Central memory CD8-positive, alpha-beta T cell (primary cell): ENCODE measurements around the gene MROH2A.
A peak's percentile ranks its signal among the peaks of the same experiment; 100 is the strongest.

Experiments
- ATAC-seq: fragments of 150-1000 bp; cut with Tn5 transposase; replicated peaks from 2 replicates; pipeline ENCODE4 v1.10.0; 2022; ENCODE audit warnings: mild to moderate bottlenecking, moderate FRiP score, moderate number of reproducible peaks; ENCODE audit not compliant: poor library complexity, severe bottlenecking; ENCODE audit errors: extremely low read depth
- DNase-seq, 2 donors: peaks; one replicate each; pipeline ENCODE4 v3.0.0; 2021; ENCODE audit warnings: low spot score in 2 of 2
- H3K27ac Mint-ChIP-seq: one replicate; pipeline ENCODE4 v1.8.0; 2022; ENCODE audit warnings: low read depth, mild to moderate bottlenecking, moderate library complexity, mixed read lengths
- H3K27me3 Mint-ChIP-seq: one replicate; pipeline ENCODE4 v1.8.0; 2022; ENCODE audit warnings: mixed read lengths
- H3K36me3 Mint-ChIP-seq: one replicate; pipeline ENCODE4 v1.8.0; 2022; ENCODE audit warnings: mild to moderate bottlenecking, moderate library complexity, mixed read lengths; ENCODE audit not compliant: insufficient read depth
- H3K4me1 Mint-ChIP-seq: one replicate; pipeline ENCODE4 v1.8.0; 2022; ENCODE audit warnings: mixed read lengths
- H3K4me3 Mint-ChIP-seq: one replicate; pipeline ENCODE4 v1.8.0; 2022; ENCODE audit warnings: mild to moderate bottlenecking, moderate library complexity, mixed read lengths
- H3K9me3 Mint-ChIP-seq: one replicate; pipeline ENCODE4 v1.8.0; 2022; ENCODE audit warnings: mixed read lengths

The MROH2A gene

GRCh38 chr2:233844064-233844807 lies 66.1 kb downstream of the MROH2A start:
- H3K27ac Mint-ChIP-seq, result no peak overlapping the region
- H3K4me1 Mint-ChIP-seq, result no peaks in the 10 kb centered on the region
- H3K9me3 Mint-ChIP-seq, result no peaks in the 10 kb centered on the region
- no peaks in the 10 kb centered on the region for H3K27me3 Mint-ChIP-seq
- DNase-seq, result peak in 1 of 2 donors; percentile 10
- no peak for ATAC-seq
- H3K4me3 Mint-ChIP-seq, result no peak overlapping the region
- peaks cover 6% of the 10 kb centered on the region for H3K36me3 Mint-ChIP-seq

- Mint-ChIP-seq H3K4me1 (no peaks in the 10 kb centered on the region), H3K27me3 (no peaks in the 10 kb centered on the region), H3K4me3 (no peak overlapping the region), H3K36me3 (peaks cover 6% of the 10 kb centered on the region), H3K9me3 (no peaks in the 10 kb centered on the region), H3K27ac (no peak overlapping the region)
- ATAC-seq (no peak), DNase-seq (peak in 1 of 2 donors; percentile 8)
These were observed 66.7 kb downstream of the MROH2A start for GRCh38 chr2:233844836-233845235.

GRCh38 chr2:233845301-233846060 lies 67.4 kb downstream of the MROH2A start:
- Mint-ChIP-seq H3K36me3 (peaks cover 6% of the 10 kb centered on the region), H3K4me3 (no peak overlapping the region), H3K4me1 (no peaks in the 10 kb centered on the region), H3K27me3 (no peaks in the 10 kb centered on the region), H3K27ac (no peak overlapping the region), H3K9me3 (no peaks in the 10 kb centered on the region)
- no peak for DNase-seq
- no peak for ATAC-seq

GRCh38 chr2:233846387-233847247 lies 68.5 kb downstream of the MROH2A start:
- no peaks in the 10 kb centered on the region for H3K4me1 Mint-ChIP-seq
- H3K9me3 Mint-ChIP-seq, result no peaks in the 10 kb centered on the region
- no peak for ATAC-seq
- DNase-seq, result peak in 1 of 2 donors; percentile 4
- H3K27me3 Mint-ChIP-seq, result no peaks in the 10 kb centered on the region
- H3K27ac Mint-ChIP-seq, result no peak overlapping the region
- H3K36me3 Mint-ChIP-seq, result peaks cover 4% of the 10 kb centered on the region
- no peak overlapping the region for H3K4me3 Mint-ChIP-seq

GRCh38 chr2:233847248-233847898 lies 69.2 kb downstream of the MROH2A start:
- Mint-ChIP-seq H3K9me3 (no peaks in the 10 kb centered on the region), H3K27ac (no peak overlapping the region), H3K4me3 (no peak overlapping the region), H3K36me3 (peaks cover 4% of the 10 kb centered on the region), H3K27me3 (peaks cover 4% of the 10 kb centered on the region), H3K4me1 (no peaks in the 10 kb centered on the region)
- ATAC-seq (no peak), DNase-seq (peak in 1 of 2 donors; percentile 3)

- DNase-seq (no peak), ATAC-seq (no peak)
- H3K27me3 Mint-ChIP-seq, result peaks cover 9% of the 10 kb centered on the region
- H3K4me3 Mint-ChIP-seq, result no peak overlapping the region
- H3K4me1 Mint-ChIP-seq, result no peaks in the 10 kb centered on the region
- no peak overlapping the region for H3K27ac Mint-ChIP-seq
- H3K36me3 Mint-ChIP-seq, result peaks cover 1% of the 10 kb centered on the region
- no peaks in the 10 kb centered on the region for H3K9me3 Mint-ChIP-seq
These were observed 70.1 kb downstream of the MROH2A start for GRCh38 chr2:233848276-233848675.

GRCh38 chr2:233849607-233850271 lies 71.6 kb downstream of the MROH2A start:
- Mint-ChIP-seq H3K4me1 (peaks cover 7% of the 10 kb centered on the region), H3K27me3 (peaks cover 19% of the 10 kb centered on the region), H3K27ac (no peak overlapping the region), H3K9me3 (no peaks in the 10 kb centered on the region), H3K4me3 (no peak overlapping the region), H3K36me3 (peaks cover 5% of the 10 kb centered on the region)
- no peak for ATAC-seq
- DNase-seq, result no peak

- ATAC-seq, result no peak
- H3K4me1 Mint-ChIP-seq, result peaks cover 10% of the 10 kb centered on the region
- H3K4me3 Mint-ChIP-seq, result no peak overlapping the region
- H3K36me3 Mint-ChIP-seq, result peaks cover 5% of the 10 kb centered on the region
- no peak overlapping the region for H3K27ac Mint-ChIP-seq
- H3K9me3 Mint-ChIP-seq, result no peaks in the 10 kb centered on the region
- H3K27me3 Mint-ChIP-seq, result peaks cover 19% of the 10 kb centered on the region
- DNase-seq, result no peak
These were observed 72.6 kb downstream of the MROH2A start for GRCh38 chr2:233850745-233851144.

GRCh38 chr2:233851169-233851568 lies 73.0 kb downstream of the MROH2A start:
- ATAC-seq, result no peak
- Mint-ChIP-seq H3K27me3 (peaks cover 19% of the 10 kb centered on the region), H3K36me3 (peaks cover 6% of the 10 kb centered on the region), H3K4me1 (peaks cover 10% of the 10 kb centered on the region), H3K4me3 (no peak overlapping the region), H3K27ac (no peak overlapping the region), H3K9me3 (no peaks in the 10 kb centered on the region)
- no peak for DNase-seq

- no peak overlapping the region for H3K4me3 Mint-ChIP-seq
- ATAC-seq (no peak), DNase-seq (no peak)
- H3K27me3 Mint-ChIP-seq, result peaks cover 19% of the 10 kb centered on the region
- H3K9me3 Mint-ChIP-seq, result no peaks in the 10 kb centered on the region
- H3K36me3 Mint-ChIP-seq, result peaks cover 6% of the 10 kb centered on the region
- peaks cover 10% of the 10 kb centered on the region for H3K4me1 Mint-ChIP-seq
- no peak overlapping the region for H3K27ac Mint-ChIP-seq
These were observed 73.9 kb downstream of the MROH2A start for GRCh38 chr2:233852056-233852455.

GRCh38 chr2:233853353-233853752 lies 75.2 kb downstream of the MROH2A start:
- ATAC-seq, result no peak
- Mint-ChIP-seq H3K4me1 (peaks cover 14% of the 10 kb centered on the region), H3K9me3 (no peaks in the 10 kb centered on the region), H3K4me3 (peak overlapping the region; percentile 88), H3K27me3 (peaks cover 19% of the 10 kb centered on the region), H3K27ac (no peak overlapping the region), H3K36me3 (peaks cover 6% of the 10 kb centered on the region)
- no peak for DNase-seq

- peaks cover 14% of the 10 kb centered on the region for H3K4me1 Mint-ChIP-seq
- H3K36me3 Mint-ChIP-seq, result peaks cover 6% of the 10 kb centered on the region
- H3K27me3 Mint-ChIP-seq, result peaks cover 19% of the 10 kb centered on the region
- DNase-seq (no peak), ATAC-seq (no peak)
- H3K27ac Mint-ChIP-seq, result peak overlapping the region; percentile 33
- H3K9me3 Mint-ChIP-seq, result no peaks in the 10 kb centered on the region
- H3K4me3 Mint-ChIP-seq, result peak overlapping the region; percentile 88
These were observed 75.7 kb downstream of the MROH2A start for GRCh38 chr2:233853883-233854240.
